AG10803 (cell line): ENCODE measurements around the gene DZANK1.

ENCODE experiments used
- DNase-seq: peaks from one replicate; pipeline ENCODE4 v3.0.0; 2010; ENCODE audit warnings: low read depth
- H3K4me3 ChIP-seq: 2 replicates; pipeline ENCODE4 v1.5.1; 2011; ENCODE audit warnings: mild to moderate bottlenecking, low read length, control low read depth
- TF ChIP-seq, protein P1 (sequence below): conservative IDR thresholded peaks from 2 replicates; pipeline ENCODE4 v1.5.1; 2011; ENCODE audit warnings: mild to moderate bottlenecking, low read length, control low read depth, inconsistent platforms

DZANK1 gene

GRCh38 chr20:18440403-18440802 lies 26.4 kb downstream of the DZANK1 start:
- DNase-seq, result no peak
- TF ChIP-seq, protein P1, sequence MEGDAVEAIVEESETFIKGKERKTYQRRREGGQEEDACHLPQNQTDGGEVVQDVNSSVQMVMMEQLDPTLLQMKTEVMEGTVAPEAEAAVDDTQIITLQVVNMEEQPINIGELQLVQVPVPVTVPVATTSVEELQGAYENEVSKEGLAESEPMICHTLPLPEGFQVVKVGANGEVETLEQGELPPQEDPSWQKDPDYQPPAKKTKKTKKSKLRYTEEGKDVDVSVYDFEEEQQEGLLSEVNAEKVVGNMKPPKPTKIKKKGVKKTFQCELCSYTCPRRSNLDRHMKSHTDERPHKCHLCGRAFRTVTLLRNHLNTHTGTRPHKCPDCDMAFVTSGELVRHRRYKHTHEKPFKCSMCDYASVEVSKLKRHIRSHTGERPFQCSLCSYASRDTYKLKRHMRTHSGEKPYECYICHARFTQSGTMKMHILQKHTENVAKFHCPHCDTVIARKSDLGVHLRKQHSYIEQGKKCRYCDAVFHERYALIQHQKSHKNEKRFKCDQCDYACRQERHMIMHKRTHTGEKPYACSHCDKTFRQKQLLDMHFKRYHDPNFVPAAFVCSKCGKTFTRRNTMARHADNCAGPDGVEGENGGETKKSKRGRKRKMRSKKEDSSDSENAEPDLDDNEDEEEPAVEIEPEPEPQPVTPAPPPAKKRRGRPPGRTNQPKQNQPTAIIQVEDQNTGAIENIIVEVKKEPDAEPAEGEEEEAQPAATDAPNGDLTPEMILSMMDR, result no peak

DNA sequence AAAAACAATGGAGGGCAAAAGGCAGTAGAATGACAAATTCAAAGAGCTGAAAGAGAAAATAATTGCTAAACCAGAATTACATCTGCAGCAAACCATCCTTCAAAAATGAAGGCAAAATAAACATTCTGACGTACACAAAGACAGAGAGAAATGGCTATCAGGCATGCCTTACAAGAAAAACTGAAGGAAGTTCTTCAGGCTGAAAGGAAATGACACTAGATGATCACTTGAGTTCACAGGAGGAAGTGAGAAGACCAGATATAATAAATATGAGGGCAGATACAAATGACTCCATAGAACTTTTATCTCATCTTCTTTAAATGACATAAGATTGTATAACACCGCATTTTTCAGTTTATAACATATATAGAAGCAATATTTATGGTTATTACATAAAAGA lies 30.0 kb downstream of the DZANK1 start:
- no peak overlapping the region for H3K4me3 ChIP-seq
- TF ChIP-seq, protein P1, result no peak
- DNase-seq, result no peak

More at GRCh38 chr20:18440403-18440802, 26.4 kb downstream of the DZANK1 start:
- no peak overlapping the region for H3K4me3 ChIP-seq

DNA sequence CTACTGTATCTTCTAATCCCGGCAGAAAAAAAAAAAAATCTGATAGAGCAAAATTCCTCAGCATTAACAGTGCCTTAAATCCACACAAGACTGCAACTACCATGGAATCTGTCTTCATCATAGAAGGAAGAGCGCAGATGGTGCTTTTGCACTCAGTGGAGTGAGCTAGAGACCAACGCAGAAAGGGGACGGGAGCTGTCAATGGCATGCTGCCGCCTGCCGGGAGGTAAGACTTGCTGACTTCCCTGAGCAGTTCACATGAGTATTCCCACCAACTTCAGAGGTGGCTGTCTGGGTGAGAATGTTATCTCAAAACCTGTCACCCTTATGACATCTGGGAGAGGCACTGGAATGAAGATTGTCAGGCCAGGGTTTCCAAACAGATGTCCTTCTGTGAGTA lies 35.6 kb downstream of the DZANK1 start:
- DNase-seq, result no peak
- H3K4me3 ChIP-seq, result no peak overlapping the region
- TF ChIP-seq, protein P1, result no peak

GRCh38 chr20:18430172-18430826 lies 36.5 kb downstream of the DZANK1 start:
- H3K4me3 ChIP-seq, result no peak overlapping the region
- DNase-seq, result no peak
- TF ChIP-seq, protein P1, result no peak

DNA sequence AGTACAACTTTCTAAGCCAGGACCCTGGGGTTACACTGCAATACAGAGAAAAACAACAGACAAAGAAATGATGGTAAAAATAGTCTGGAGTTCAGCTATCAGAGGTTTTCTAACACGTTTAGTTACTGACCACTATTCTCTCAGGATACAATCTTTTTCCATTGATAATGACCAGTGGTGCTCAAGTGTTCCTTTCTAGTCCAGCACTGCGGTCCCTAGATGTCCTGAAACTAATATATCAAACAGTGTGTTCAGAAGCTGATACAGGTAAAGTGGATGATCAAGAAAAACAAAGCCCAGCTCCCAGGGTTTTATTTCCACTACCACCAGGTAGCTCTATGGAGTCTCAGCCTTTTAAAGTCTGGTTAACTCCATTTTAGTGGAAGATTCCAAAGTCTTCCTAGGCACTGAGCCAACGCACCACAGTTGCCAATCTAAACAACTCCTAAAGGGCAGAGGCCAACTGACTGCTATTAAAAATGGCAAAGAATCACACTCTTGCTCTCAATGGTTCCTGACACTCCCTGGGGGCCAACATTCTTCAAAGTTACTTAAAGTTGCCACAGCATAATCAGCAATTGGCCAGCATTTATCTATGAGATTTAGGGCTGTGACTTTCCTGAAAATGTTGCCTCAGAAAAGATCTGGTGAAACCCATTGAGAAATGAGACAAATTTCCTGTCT lies 38.2 kb downstream of the DZANK1 start:
- TF ChIP-seq, protein P1, result no peak
- no peak overlapping the region for H3K4me3 ChIP-seq
- no peak for DNase-seq

DNA sequence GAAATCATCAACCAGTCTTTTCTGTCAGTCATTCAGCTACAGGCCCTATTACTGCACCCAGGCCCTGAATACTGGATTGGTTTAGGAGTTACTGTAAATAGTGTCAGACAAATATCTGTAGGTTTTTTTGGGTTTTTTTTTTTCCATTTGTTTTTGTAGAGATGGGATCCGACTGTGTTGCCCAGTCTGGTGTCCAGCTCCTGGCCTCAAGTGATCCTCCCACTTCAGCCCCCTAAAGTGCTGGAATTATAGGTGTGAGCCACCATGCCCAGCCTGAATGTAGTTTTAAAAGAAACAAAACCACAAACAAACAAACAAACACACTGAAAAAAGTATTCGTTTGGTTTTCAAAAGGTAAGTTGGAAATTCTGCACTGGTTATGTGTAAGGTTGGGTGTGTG lies 39.6 kb downstream of the DZANK1 start:
- no peak overlapping the region for H3K4me3 ChIP-seq
- TF ChIP-seq, protein P1, result no peak

GRCh38 chr20:18421608-18422007 lies 45.2 kb downstream of the DZANK1 start:
- no peak for DNase-seq
- no peak overlapping the region for H3K4me3 ChIP-seq
- TF ChIP-seq, protein P1, result no peak

More for the DNA sequence above, 39.6 kb downstream of the DZANK1 start:
- DNase-seq, result no peak
